Liver (tissue), 9 donors: ENCODE measurements around the gene NELL1. TPM values are rescaled to one million over a fixed set of nuclear protein-coding genes. Genes with fewer than 3 reads are reported as not detected.

Source experiments
- DNase-seq: peaks from one replicate; pipeline ENCODE4 v3.0.0-alpha.2; 2017; ENCODE audit warnings: low spot score
- H3K27ac ChIP-seq, 2 donors: one replicate each; pipeline ENCODE4 v1.7.0; 2013; ENCODE audit warnings: inconsistent platforms in 2 of 2, low read length in 2 of 2, control low read depth in 1 of 2, low read depth in 1 of 2, mild to moderate bottlenecking in 1 of 2
- H3K27me3 ChIP-seq, 4 donors: one replicate each; pipeline versions ENCODE4 v1.6.1 to v1.7.0; 2013; ENCODE audit warnings: low read length in 3 of 4, inconsistent platforms in 1 of 4, mild to moderate bottlenecking in 1 of 4, moderate library complexity in 1 of 4; ENCODE audit not compliant: control insufficient read depth in 4 of 4, insufficient read depth in 4 of 4
- H3K36me3 ChIP-seq, 4 donors: one replicate each; pipeline versions ENCODE4 v1.6.1 to v1.7.0; 2013; ENCODE audit warnings: low read length in 3 of 4, mild to moderate bottlenecking in 3 of 4, low read depth in 1 of 4, moderate library complexity in 1 of 4; ENCODE audit not compliant: control insufficient read depth in 4 of 4, insufficient read depth in 3 of 4
- H3K4me1 ChIP-seq, 4 donors: one replicate each; pipeline versions ENCODE4 v1.6.1 to v1.7.0; 2013; ENCODE audit warnings: low read length in 3 of 4, mild to moderate bottlenecking in 3 of 4, moderate library complexity in 1 of 4; ENCODE audit not compliant: control insufficient read depth in 4 of 4, insufficient read depth in 4 of 4
- H3K4me3 ChIP-seq, 3 donors: one replicate each; pipeline versions ENCODE4 v1.6.1 to v1.7.0; 2013; ENCODE audit warnings: low read length in 3 of 3, control low read depth in 1 of 3, low read depth in 1 of 3, mild to moderate bottlenecking in 1 of 3
- H3K9ac ChIP-seq, 2 donors: one replicate each; pipeline ENCODE4 v1.7.0; 2013; ENCODE audit warnings: low read length in 2 of 2, mild to moderate bottlenecking in 2 of 2, moderate library complexity in 2 of 2, control low read depth in 1 of 2, low read depth in 1 of 2
- H3K9me3 ChIP-seq, 4 donors: one replicate each; pipeline versions ENCODE4 v1.6.1 to v1.7.0; 2013; ENCODE audit warnings: low read length in 3 of 4; ENCODE audit not compliant: control insufficient read depth in 4 of 4
- ATF3 ChIP-seq: IDR thresholded peaks from 2 replicates; pipeline ENCODE4 v1.6.1; 2016; ENCODE audit warnings: antibody characterized with exemption
- CTCF ChIP-seq: fragments of 150-350 bp; IDR thresholded peaks from 2 replicates; pipeline ENCODE4 v1.5.1; 2017; ENCODE audit warnings: improper control_type of control experiment, low read depth, low read length; ENCODE audit not compliant: missing input control
- FOXA1 ChIP-seq: IDR thresholded peaks from 2 replicates; pipeline ENCODE4 v1.6.1; 2016; ENCODE audit warnings: antibody characterized with exemption
- FOXA2 ChIP-seq: IDR thresholded peaks from 2 replicates; pipeline ENCODE4 v1.6.1; 2016; ENCODE audit warnings: antibody characterized with exemption
- GABPA ChIP-seq, 2 donors: IDR thresholded peaks in 1 of 2; conservative IDR thresholded peaks in 1 of 2; 2 replicates each; pipeline ENCODE4 v1.6.1; 2016; ENCODE audit warnings: antibody characterized with exemption in 2 of 2, mild to moderate bottlenecking in 1 of 2, moderate library complexity in 1 of 2
- HNF4A ChIP-seq, 2 donors: conservative IDR thresholded peaks; 2 replicates each; pipeline ENCODE4 v1.6.1; 2016; ENCODE audit warnings: antibody characterized with exemption in 2 of 2, mild to moderate bottlenecking in 2 of 2
- HNF4G ChIP-seq: IDR thresholded peaks from 2 replicates; pipeline ENCODE4 v1.6.1; 2016; ENCODE audit warnings: antibody characterized with exemption
- JUND ChIP-seq, 2 donors: IDR thresholded peaks; 2 replicates each; pipeline ENCODE4 v1.6.1; 2016; ENCODE audit warnings: antibody characterized with exemption in 2 of 2
- MAX ChIP-seq: IDR thresholded peaks from 2 replicates; pipeline ENCODE4 v1.6.1; 2016; ENCODE audit warnings: antibody characterized with exemption
- NR2F2 ChIP-seq: IDR thresholded peaks from 2 replicates; pipeline ENCODE4 v1.6.1; 2016; ENCODE audit warnings: antibody characterized with exemption
- RAD21 ChIP-seq, 2 donors: IDR thresholded peaks; 2 replicates each; pipeline ENCODE4 v1.6.1; 2016; ENCODE audit warnings: antibody characterized with exemption in 2 of 2, mild to moderate bottlenecking in 2 of 2
- REST ChIP-seq: IDR thresholded peaks from 2 replicates; pipeline ENCODE4 v1.6.1; 2016; ENCODE audit warnings: antibody characterized with exemption, mild to moderate bottlenecking
- RXRA ChIP-seq, 2 donors: IDR thresholded peaks; 2 replicates each; pipeline ENCODE4 v1.6.1; 2017 to 2018; ENCODE audit warnings: antibody characterized with exemption in 2 of 2, mild to moderate bottlenecking in 1 of 2
- SP1 ChIP-seq: IDR thresholded peaks from 2 replicates; pipeline ENCODE4 v1.6.1; 2018; ENCODE audit warnings: antibody characterized with exemption, mild to moderate bottlenecking
- TAF1 ChIP-seq: conservative IDR thresholded peaks from 2 replicates; pipeline ENCODE4 v1.6.1; 2016; ENCODE audit warnings: antibody characterized with exemption, mild to moderate bottlenecking
- YY1 ChIP-seq: IDR thresholded peaks from 2 replicates; pipeline ENCODE4 v1.6.1; 2016; ENCODE audit warnings: antibody characterized with exemption, mild to moderate bottlenecking
- ZBTB33 ChIP-seq: IDR thresholded peaks from 2 replicates; pipeline ENCODE4 v1.6.1; 2016; ENCODE audit warnings: antibody characterized with exemption
- WGBS: extraction: QIAGEN DNeasy Blood & Tissue Kit; methylation state at CpG from one replicate; pipeline ENCODE4 v1.1.7; 2013; 5-methylcytosine and 5-hydroxymethylcytosine counted together
- polyA plus RNA-seq, 2 donors: library from polyadenylated mRNA; stranded (reverse) in 1 of 2; unstranded in 1 of 2; fragments of 200-250 nt in 1 of 2; fragments of >200 nt in 1 of 2; fragmentation: Nextera tagmentation in 1 of 2; extraction: Ambion mirVana in 1 of 2; gene quantifications; one replicate each; pipeline versions ENCODE4 v1.2.1 to v1.2.3, GENCODE V29; 2013 to 2015
- total RNA-seq, 2 donors: library from RNA; depleted of rRNA; stranded (reverse); fragments of >200 nt; gene quantifications; one replicate each; pipeline ENCODE4 v1.2.3, GENCODE V29; 2014
- donor health status: healthy.
- donor health status: healthy.
- donor health status: healthy.
- donor health status: healthy.
- donor health status: healthy.

NELL1 gene
- total and polyA plus RNA-seq, 4 donors = not detected

GRCh38 chr11:21554284-21554683 is 884.9 kb downstream of the NELL1 start:
- H3K27me3 ChIP-seq = no peaks in the 10 kb centered on the region
- TF ChIP-seq HNF4G (no peak), FOXA1 (no peak), ZBTB33 (no peak), ATF3 (no peak), NR2F2 (no peak)
- H3K9me3 ChIP-seq = no peaks in the 10 kb centered on the region
- no peaks in the 10 kb centered on the region for H3K4me1 ChIP-seq
- H3K4me3 ChIP-seq = no peak overlapping the region
- no peak overlapping the region for H3K9ac ChIP-seq
- DNase-seq = no peak
- H3K27ac ChIP-seq = no peak overlapping the region
- H3K36me3 ChIP-seq = no peaks in the 10 kb centered on the region
- 76% methylated on average over 3 of the region's 3 CpGs for WGBS

- no peak overlapping the region for H3K27ac ChIP-seq
- H3K4me3 ChIP-seq = no peak overlapping the region
- DNase-seq = no peak
- TF ChIP-seq GABPA (IDR thresholded peaks at IDR 0.05 in 1 of 2, conservative IDR thresholded peaks at IDR 0.05 in 1 of 2) = no peak
- TF ChIP-seq TAF1 = no peak
- no peak for TF ChIP-seq REST
- no peak for TF ChIP-seq JUND (IDR thresholded peaks at IDR 0.05)
- TF ChIP-seq HNF4A (conservative IDR thresholded peaks at IDR 0.05) = no peak
- TF ChIP-seq ATF3 = no peak
- no peak for TF ChIP-seq HNF4G
- TF ChIP-seq ZBTB33 = no peak
- TF ChIP-seq SP1 = no peak
- TF ChIP-seq MAX = no peak
- TF ChIP-seq RXRA (IDR thresholded peaks at IDR 0.05) = no peak
- TF ChIP-seq NR2F2 = no peak
- no peak for TF ChIP-seq FOXA2
- no peak for TF ChIP-seq CTCF
- no peak for TF ChIP-seq YY1
- TF ChIP-seq FOXA1 = no peak
- TF ChIP-seq RAD21 (IDR thresholded peaks at IDR 0.05) = no peak
- H3K27me3 ChIP-seq = no peaks in the 10 kb centered on the region
- WGBS = 56% methylated on average over 3 of the region's 3 CpGs
- no peak overlapping the region for H3K9ac ChIP-seq
- no peaks in the 10 kb centered on the region for H3K9me3 ChIP-seq
- H3K36me3 ChIP-seq = no peaks in the 10 kb centered on the region
- H3K4me1 ChIP-seq = no peaks in the 10 kb centered on the region
These were observed 887.5 kb downstream of the NELL1 start for GRCh38 chr11:21556926-21557325.
